WTC11 (cell line): ENCODE results near the gene TCAP. TPM values are rescaled to one million over a fixed set of nuclear protein-coding genes. Genes with fewer than 3 reads are reported as not detected.

ENCODE experiments used
- ATAC-seq: fragments of 200-7000 bp; cut with Tn5 transposase; 2 replicates; pipeline ENCODE4 v1.10.0; 2021; ENCODE audit warnings: mild to moderate bottlenecking, moderate library complexity
- CTCF ChIA-PET: fragments of 300-600 bp; sonication (Branson Sonifier 250); formaldehyde crosslinking; loops from one replicate; lab custom pipeline; 2021; ENCODE audit warnings: antibody characterized with exemption; lab: Charles Lee
- POLR2A ChIA-PET: fragments of 350-600 bp; sonication (Branson Sonifier 250); formaldehyde crosslinking; loops from one replicate; lab custom pipeline; 2021; ENCODE audit warnings: antibody characterized with exemption; lab: Charles Lee
- DNase-seq: peaks from one replicate; pipeline ENCODE4 v3.0.0; 2021; ENCODE audit warnings: low spot score
- H3K27ac Mint-ChIP-seq: 2 replicates; pipeline ENCODE4 v1.8.0; 2021; ENCODE audit warnings: mixed read lengths
- H3K27me3 Mint-ChIP-seq: 2 replicates; pipeline ENCODE4 v1.8.0; 2021; ENCODE audit warnings: low read depth, mild to moderate bottlenecking, moderate library complexity, mixed read lengths
- H3K36me3 Mint-ChIP-seq: 2 replicates; pipeline ENCODE4 v1.8.0; 2021; ENCODE audit warnings: mixed read lengths
- H3K4me1 Mint-ChIP-seq: 2 replicates; pipeline ENCODE4 v1.8.0; 2022; ENCODE audit warnings: mixed read lengths
- H3K4me3 Mint-ChIP-seq: 2 replicates; pipeline ENCODE4 v1.8.0; 2021; ENCODE audit warnings: mild to moderate bottlenecking, moderate library complexity, mixed read lengths
- H3K9me3 Mint-ChIP-seq: 2 replicates; pipeline ENCODE4 v1.8.0; 2021; ENCODE audit warnings: mixed read lengths
- ATF3 ChIP-seq: sonication (generic); formaldehyde crosslinking; conservative IDR thresholded peaks from 2 replicates; pipeline ENCODE4 v1.8.1; 2022; ENCODE audit warnings: mild to moderate bottlenecking, missing genetic modification reagents
- CDX4 ChIP-seq: fragments of 250-450 bp; sonication (Bioruptor Pico); IDR thresholded peaks from 2 replicates; pipeline ENCODE4 v1.9.0; 2021; ENCODE audit warnings: moderate library complexity, mild to moderate bottlenecking, inconsistent platforms, borderline replicate concordance
- ERG ChIP-seq: fragments of 250-450 bp; sonication (Bioruptor Pico); IDR thresholded peaks from 2 replicates; pipeline ENCODE4 v1.8.0; 2021; ENCODE audit warnings: mild to moderate bottlenecking
- GABPB1 ChIP-seq: sonication (generic); formaldehyde crosslinking; IDR thresholded peaks from 2 replicates; pipeline ENCODE4 v1.8.1; 2023; ENCODE audit warnings: mild to moderate bottlenecking, missing genetic modification reagents
- GRHL2 ChIP-seq: fragments of 250-450 bp; sonication (Bioruptor Pico); IDR thresholded peaks from 2 replicates; pipeline ENCODE4 v1.8.0; 2022; ENCODE audit warnings: mild to moderate bottlenecking, moderate library complexity; ENCODE audit not compliant: insufficient replicate concordance, severe bottlenecking
- HMGA2 ChIP-seq: fragments of 250-450 bp; sonication (Bioruptor Pico); IDR thresholded peaks from 2 replicates; pipeline ENCODE4 v1.4.0; 2021; ENCODE audit warnings: mild to moderate bottlenecking, moderate library complexity
- HMGXB4 ChIP-seq: sonication (generic); formaldehyde crosslinking; IDR thresholded peaks from 2 replicates; pipeline ENCODE4 v1.8.1; 2023; ENCODE audit warnings: mild to moderate bottlenecking, moderate library complexity, missing genetic modification reagents
- IRF1 ChIP-seq: sonication (generic); formaldehyde crosslinking; IDR thresholded peaks from 2 replicates; pipeline ENCODE4 v1.8.0; 2023; ENCODE audit warnings: missing genetic modification reagents
- JUN ChIP-seq: sonication (generic); formaldehyde crosslinking; IDR thresholded peaks from 2 replicates; pipeline ENCODE4 v1.8.0; 2023; ENCODE audit warnings: mild to moderate bottlenecking, missing genetic modification reagents
- MAX ChIP-seq: sonication (generic); formaldehyde crosslinking; IDR thresholded peaks from 2 replicates; pipeline ENCODE4 v1.8.0; 2022; ENCODE audit warnings: mild to moderate bottlenecking, missing genetic modification reagents
- MYBL2 ChIP-seq: sonication (generic); formaldehyde crosslinking; IDR thresholded peaks from 2 replicates; pipeline ENCODE4 v1.8.1; 2023; ENCODE audit warnings: mild to moderate bottlenecking, moderate library complexity, missing genetic modification reagents
- NFE2L1 ChIP-seq: sonication (generic); formaldehyde crosslinking; IDR thresholded peaks from 2 replicates; pipeline ENCODE4 v1.8.1; 2023; ENCODE audit warnings: missing genetic modification reagents
- PREB ChIP-seq: sonication (generic); formaldehyde crosslinking; IDR thresholded peaks from 2 replicates; pipeline ENCODE4 v1.8.1; 2022; ENCODE audit warnings: mild to moderate bottlenecking, missing genetic modification reagents, moderate library complexity, borderline replicate concordance
- SMAD3 ChIP-seq: sonication (generic); formaldehyde crosslinking; IDR thresholded peaks from 2 replicates; pipeline ENCODE4 v1.8.0; 2022; ENCODE audit warnings: missing genetic modification reagents, mild to moderate bottlenecking, borderline replicate concordance
- SMAD4 ChIP-seq: sonication (generic); formaldehyde crosslinking; IDR thresholded peaks from 2 replicates; pipeline ENCODE4 v1.8.0; 2022; ENCODE audit warnings: mild to moderate bottlenecking, missing genetic modification reagents
- TEAD1 ChIP-seq: sonication (generic); formaldehyde crosslinking; IDR thresholded peaks from 2 replicates; pipeline ENCODE4 v1.8.0; 2022; ENCODE audit warnings: mild to moderate bottlenecking, missing genetic modification reagents
- USF2 ChIP-seq: sonication (generic); formaldehyde crosslinking; IDR thresholded peaks from 2 replicates; pipeline ENCODE4 v1.8.1; 2023; ENCODE audit warnings: mild to moderate bottlenecking, missing genetic modification reagents, moderate library complexity
- ZBTB21 ChIP-seq: sonication (generic); formaldehyde crosslinking; IDR thresholded peaks from 2 replicates; pipeline ENCODE4 v1.8.1; 2023; ENCODE audit warnings: mild to moderate bottlenecking, missing genetic modification reagents, borderline replicate concordance
- ZMAT4 ChIP-seq: fragments of 250-450 bp; sonication (Bioruptor Pico); IDR thresholded peaks from 2 replicates; pipeline ENCODE4 v1.9.0; 2021; ENCODE audit warnings: mild to moderate bottlenecking
- ZNF138 ChIP-seq: sonication (generic); formaldehyde crosslinking; conservative IDR thresholded peaks from 2 replicates; pipeline ENCODE4 v1.8.1; 2022; ENCODE audit warnings: mild to moderate bottlenecking, moderate library complexity, missing genetic modification reagents
- ZNF425 ChIP-seq: fragments of 250-450 bp; sonication (Bioruptor Pico); conservative IDR thresholded peaks from 2 replicates; pipeline ENCODE4 v1.9.0; 2021; ENCODE audit warnings: mild to moderate bottlenecking
- ZNF671 ChIP-seq: fragments of 250-450 bp; sonication (Bioruptor Pico); IDR thresholded peaks from 2 replicates; pipeline ENCODE4 v1.8.0; 2021; ENCODE audit warnings: mild to moderate bottlenecking
- total RNA-seq: library from RNA; stranded (reverse); gene quantifications from 3 replicates; pipeline ENCODE4 v1.2.3, GENCODE V29; 2021

TCAP gene
- total RNA-seq, 1 experiment from 2014 or later: 2.9 TPM

GRCh38 chr17:39687546-39688474, 22.7 kb downstream of the TCAP start, which contains the start of gene PGAP3 (continued):
- TF ChIP-seq HMGXB4 (CRISPR knock-in tag): peak; percentile 79; the same call in 1 of the 2 replicates
- 0 out of 2 replicates have a peak, but pooled peaks have one; percentile 41 for TF ChIP-seq TEAD1 (CRISPR knock-in tag)
- no peak for TF ChIP-seq ZBTB21 (CRISPR knock-in tag)
- TF ChIP-seq PREB (CRISPR knock-in tag): no peak
- 0 out of 2 replicates have a peak, but pooled peaks have one; percentile 40 for TF ChIP-seq SMAD3
- TF ChIP-seq MAX (CRISPR knock-in tag): peak; percentile 48; the same call in 1 of the 2 replicates
- TF ChIP-seq, all 79 proteins: peak for 14

- no peaks in the 10 kb centered on the region for H3K27me3 Mint-ChIP-seq
- H3K4me1 Mint-ChIP-seq: peaks cover 40% of the 10 kb centered on the region
- peak overlapping the region; percentile 82 for H3K4me3 Mint-ChIP-seq
- POLR2A ChIA-PET: interaction anchor here (0.7 to 2.8 kb wide), 11 partner anchors 8 to 227 kb away, joined by 3 to 25 read pairs (median 3); partner anchors contain the start of genes CDK12 and ERBB2
- no peak for DNase-seq
- H3K9me3 Mint-ChIP-seq: no peaks in the 10 kb centered on the region
- ATAC-seq: no peak
- H3K27ac Mint-ChIP-seq: peak overlapping the region; percentile 93
- peaks cover 4% of the 10 kb centered on the region for H3K36me3 Mint-ChIP-seq
- CTCF ChIA-PET: interaction anchor here (0.7 to 3.1 kb wide), 17 partner anchors 8 to 112 kb away, joined by 3 to 29 read pairs (median 11); partner anchors contain the start of genes ERBB2 and MIEN1
- TF ChIP-seq MYBL2 (CRISPR knock-in tag) (no peak), ATF3 (CRISPR knock-in tag) (no peak), USF2 (CRISPR knock-in tag) (no peak), NFE2L1 (CRISPR knock-in tag) (no peak), PREB (CRISPR knock-in tag) (no peak), GABPB1 (CRISPR knock-in tag) (no peak), ZNF671 (CRISPR knock-in tag) (no peak), MAX (CRISPR knock-in tag) (no peak), ZMAT4 (no peak), IRF1 (CRISPR knock-in tag) (no peak), SMAD4 (no peak), ZNF138 (CRISPR knock-in tag) (no peak), JUN (CRISPR knock-in tag) (no peak), HMGA2 (CRISPR knock-in tag) (no peak), GRHL2 (CRISPR knock-in tag) (no peak), ZNF425 (CRISPR knock-in tag) (no peak), ERG (CRISPR knock-in tag) (no peak), CDX4 (CRISPR knock-in tag) (no peak)
Observed at GRCh38 chr17:39688475-39688835, 23.3 kb downstream of the TCAP start.
